GM23338 (cell line): ENCODE data around the gene TRUB2. TPM values are rescaled to one million over a fixed set of nuclear protein-coding genes. Genes with fewer than 3 reads are reported as not detected.

Experiments
- ATAC-seq: fragments of 200-7000 bp; cut with Tn5 transposase; 3 replicates; pipeline ENCODE4 v1.9.1; 2020
- DNase-seq: peaks from one replicate; pipeline ENCODE4 v3.0.0-alpha.2; 2015; ENCODE audit warnings: low spot score
- H2AFZ ChIP-seq: fragments of 200-600 bp; sonication (generic); 2 replicates; pipeline ENCODE4 v1.8.0; 2016; ENCODE audit warnings: antibody characterized with exemption, mild to moderate bottlenecking, moderate library complexity
- H3F3A ChIP-seq: fragments of 200-600 bp; sonication (generic); replicated peaks from 2 replicates; pipeline ENCODE4 v1.8.0; 2017; ENCODE audit warnings: antibody characterized with exemption, mixed run types, low read depth
- H3K27ac ChIP-seq: fragments of 200-600 bp; sonication (generic); 2 replicates; pipeline ENCODE4 v1.6.1; 2016; ENCODE audit warnings: low read depth
- H3K27me3 ChIP-seq: fragments of 200-600 bp; sonication (generic); 2 replicates; pipeline ENCODE4 v1.8.0; 2016; ENCODE audit warnings: mild to moderate bottlenecking, mixed run types, moderate library complexity; ENCODE audit not compliant: insufficient read depth
- H3K36me3 ChIP-seq: fragments of 200-600 bp; sonication (generic); 2 replicates; pipeline ENCODE4 v1.8.0; 2016; ENCODE audit warnings: mild to moderate bottlenecking; ENCODE audit not compliant: insufficient read depth
- H3K4me1 ChIP-seq: fragments of 200-600 bp; sonication (generic); 2 replicates; pipeline ENCODE4 v1.8.0; 2016; ENCODE audit warnings: mild to moderate bottlenecking, moderate library complexity; ENCODE audit not compliant: insufficient read depth
- H3K4me2 ChIP-seq: fragments of 200-600 bp; sonication (generic); 2 replicates; pipeline ENCODE4 v1.7.1; 2017; ENCODE audit warnings: mixed run types
- H3K4me3 ChIP-seq: fragments of 200-600 bp; sonication (generic); 2 replicates; pipeline ENCODE4 v1.6.1; 2016; ENCODE audit warnings: mixed run types
- H3K79me2 ChIP-seq: fragments of 200-600 bp; sonication (generic); replicated peaks from 2 replicates; pipeline ENCODE4 v1.8.0; 2017; ENCODE audit warnings: mild to moderate bottlenecking; ENCODE audit not compliant: insufficient read depth
- H3K9me2 ChIP-seq: fragments of 200-600 bp; sonication (generic); 2 replicates; pipeline ENCODE4 v1.8.0; 2017; ENCODE audit not compliant: insufficient read depth
- H4K20me1 ChIP-seq: fragments of 200-600 bp; sonication (generic); replicated peaks from 2 replicates; pipeline ENCODE4 v1.8.0; 2017; ENCODE audit warnings: mild to moderate bottlenecking; ENCODE audit not compliant: insufficient read depth
- H3K27ac Mint-ChIP-seq: 2 replicates; pipeline ENCODE4 v1.8.0; 2020; ENCODE audit warnings: inconsistent platforms, mild to moderate bottlenecking, moderate library complexity, mixed read lengths
- H3K27me3 Mint-ChIP-seq: 3 replicates; pipeline ENCODE4 v1.8.0; 2022; ENCODE audit warnings: low read depth, mild to moderate bottlenecking, moderate library complexity, mixed read lengths, inconsistent platforms; ENCODE audit not compliant: insufficient read depth, poor library complexity
- H3K36me3 Mint-ChIP-seq: 3 replicates; pipeline ENCODE4 v1.8.0; 2021; ENCODE audit warnings: low read depth, mild to moderate bottlenecking, inconsistent platforms, moderate library complexity, mixed read lengths
- H3K4me1 Mint-ChIP-seq: 3 replicates; pipeline ENCODE4 v1.8.0; 2020; ENCODE audit warnings: mild to moderate bottlenecking, inconsistent platforms, mixed read lengths
- H3K4me3 Mint-ChIP-seq: 3 replicates; pipeline ENCODE4 v1.8.0; 2021; ENCODE audit warnings: moderate library complexity, mild to moderate bottlenecking, inconsistent platforms, mixed read lengths
- H3K9me3 Mint-ChIP-seq: 3 replicates; pipeline ENCODE4 v1.8.0; 2020; ENCODE audit warnings: moderate library complexity, mild to moderate bottlenecking, inconsistent platforms, mixed read lengths
- CREB1 ChIP-seq: fragments of 250-450 bp; sonication (Bioruptor Pico); IDR thresholded peaks from 2 replicates; pipeline ENCODE4 v1.5.0; 2020; ENCODE audit warnings: low read depth, mild to moderate bottlenecking, moderate library complexity
- CTCF ChIP-seq, 2 experiments: fragments of 200-600 bp in 1 of 2; sonication (generic) in 1 of 2; conservative IDR thresholded peaks; 2 replicates each; pipeline versions ENCODE4 v1.5.1 to v1.6.1; 2016 to 2017; ENCODE audit warnings: antibody characterized with exemption in 2 of 2, low read depth in 2 of 2, mild to moderate bottlenecking in 2 of 2, moderate library complexity in 1 of 2
- ETS1 ChIP-seq: IDR thresholded peaks from 2 replicates; pipeline ENCODE4 v1.6.1; 2016; ENCODE audit warnings: antibody characterized with exemption
- EZH2 ChIP-seq: fragments of 200-600 bp; sonication (generic); IDR thresholded peaks from one replicate; pipeline ENCODE4 v1.8.0; 2017; ENCODE audit warnings: antibody characterized with exemption, mild to moderate bottlenecking, low read depth; ENCODE audit not compliant: unreplicated experiment
- EZH2phosphoT487 ChIP-seq: fragments of 200-600 bp; sonication (generic); IDR thresholded peaks from one replicate; pipeline ENCODE4 v1.8.1; 2018; ENCODE audit warnings: antibody characterized with exemption; ENCODE audit not compliant: unreplicated experiment
- JUNB ChIP-seq: IDR thresholded peaks from one replicate; pipeline ENCODE4 v1.6.1; 2016; ENCODE audit warnings: antibody characterized with exemption; ENCODE audit not compliant: unreplicated experiment
- NANOG ChIP-seq: IDR thresholded peaks from 2 replicates; pipeline ENCODE4 v1.6.1; 2016; ENCODE audit warnings: antibody characterized with exemption, borderline replicate concordance
- POLR2AphosphoS5 ChIP-seq: IDR thresholded peaks from 2 replicates; pipeline ENCODE4 v1.6.1; 2016; ENCODE audit warnings: antibody characterized with exemption, low read depth
- REST ChIP-seq: IDR thresholded peaks from one replicate; pipeline ENCODE4 v1.6.1; 2018; ENCODE audit warnings: antibody characterized with exemption; ENCODE audit not compliant: unreplicated experiment
- STAT1 ChIP-seq: IDR thresholded peaks from one replicate; pipeline ENCODE4 v1.6.1; 2016; ENCODE audit warnings: antibody characterized with exemption; ENCODE audit not compliant: unreplicated experiment
- ZNF114 ChIP-seq: fragments of 250-450 bp; sonication (Bioruptor Pico); IDR thresholded peaks from 2 replicates; pipeline ENCODE4 v1.5.0; 2020; ENCODE audit warnings: mild to moderate bottlenecking, moderate library complexity
- ZNF331 ChIP-seq: fragments of 250-450 bp; sonication (Bioruptor Pico); IDR thresholded peaks from 2 replicates; pipeline ENCODE4 v1.5.0; 2020; ENCODE audit warnings: low read depth, mild to moderate bottlenecking, moderate library complexity
- polyA plus RNA-seq: library from polyadenylated mRNA; unstranded; fragments of >200 nt; fragmentation: Nextera tagmentation; extraction: Ambion mirVana; gene quantifications from 2 replicates; pipeline ENCODE4 v1.2.1, GENCODE V29; 2016
- total RNA-seq: library from RNA; depleted of rRNA; stranded (reverse); fragments of >200 nt; shearing (Covaris generic); gene quantifications from 2 replicates; pipeline ENCODE4 v1.2.3, GENCODE V29; 2014

Gene TRUB2
- total and polyA plus RNA-seq, 2 experiments from 2014 or later = 15.4 to 31.4 TPM

GRCh38 chr9:128293091-128293490 lies 29.2 kb downstream of the TRUB2 start:
- peaks cover 8% of the 10 kb centered on the region; the same call in 2 of the 3 replicates for H3K36me3 Mint-ChIP-seq
- H2AFZ ChIP-seq = no peak overlapping the region
- no peaks in the 10 kb centered on the region for H3K36me3 ChIP-seq
- H3K27me3 ChIP-seq = no peaks in the 10 kb centered on the region
- peaks cover 4% of the 10 kb centered on the region for H3K27me3 Mint-ChIP-seq
- H3F3A ChIP-seq = 0 out of 2 replicates have a peak, but pooled peaks cover 2% of the 10 kb centered on the region
- H3K79me2 ChIP-seq = no peaks in the 10 kb centered on the region
- no peak overlapping the region for H3K27ac ChIP-seq
- no peaks in the 10 kb centered on the region for H3K4me1 ChIP-seq
- no peaks in the 10 kb centered on the region for H3K9me2 ChIP-seq
- no peak overlapping the region for H3K27ac Mint-ChIP-seq
- H4K20me1 ChIP-seq = no peaks in the 10 kb centered on the region
- DNase-seq = no peak
- TF ChIP-seq CREB1 (no peak), POLR2AphosphoS5 (no peak), CTCF (conservative IDR thresholded peaks at IDR 0.05; ENCODE audit: low read depth in 2 of 2) (no peak)
- ATAC-seq = no peak
- H3K4me3 Mint-ChIP-seq = no peak overlapping the region
- no peaks in the 10 kb centered on the region; the same call in 2 of the 3 replicates for H3K9me3 Mint-ChIP-seq
- H3K4me3 ChIP-seq = no peak overlapping the region
- no peak overlapping the region for H3K4me2 ChIP-seq
- H3K4me1 Mint-ChIP-seq = peaks cover 3% of the 10 kb centered on the region; the same call in 2 of the 3 replicates

- no peak overlapping the region for H3K4me3 ChIP-seq
- H3K27me3 Mint-ChIP-seq = peaks cover 4% of the 10 kb centered on the region
- H3K4me3 Mint-ChIP-seq = no peak overlapping the region
- no peak overlapping the region for H3K27ac Mint-ChIP-seq
- DNase-seq = no peak
- no peaks in the 10 kb centered on the region for H3K27me3 ChIP-seq
- no peak overlapping the region for H3K4me2 ChIP-seq
- H3F3A ChIP-seq = 0 out of 2 replicates have a peak, but pooled peaks cover 2% of the 10 kb centered on the region
- H4K20me1 ChIP-seq = no peaks in the 10 kb centered on the region
- H3K4me1 Mint-ChIP-seq = peaks cover 3% of the 10 kb centered on the region; the same call in 2 of the 3 replicates
- H2AFZ ChIP-seq = no peak overlapping the region
- H3K79me2 ChIP-seq = no peaks in the 10 kb centered on the region
- H3K4me1 ChIP-seq = no peaks in the 10 kb centered on the region
- H3K36me3 ChIP-seq = no peaks in the 10 kb centered on the region
- peaks cover 12% of the 10 kb centered on the region for H3K36me3 Mint-ChIP-seq
- H3K27ac ChIP-seq = no peak overlapping the region
- no peaks in the 10 kb centered on the region; the same call in 2 of the 3 replicates for H3K9me3 Mint-ChIP-seq
- ATAC-seq = no peak
- no peak for TF ChIP-seq EZH2
- no peak for TF ChIP-seq STAT1
- TF ChIP-seq NANOG = no peak
- TF ChIP-seq JUNB = no peak
- no peak for TF ChIP-seq POLR2AphosphoS5
- TF ChIP-seq ETS1 = no peak
- no peak for TF ChIP-seq ZNF331 (CRISPR knock-in tag)
- TF ChIP-seq ZNF114 (CRISPR knock-in tag) = no peak
- TF ChIP-seq EZH2phosphoT487 = no peak
- TF ChIP-seq CTCF (conservative IDR thresholded peaks at IDR 0.05; ENCODE audit: low read depth in 2 of 2) = no peak
- no peak for TF ChIP-seq REST
- no peaks in the 10 kb centered on the region for H3K9me2 ChIP-seq
These were observed 30.2 kb downstream of the TRUB2 start for GRCh38 chr9:128292009-128292408.
